Lower lobe of right lung (tissue), 2 donors: ENCODE measurements around the gene SEC16B. TPM values are rescaled to one million over a fixed set of nuclear protein-coding genes. Genes with fewer than 3 reads are reported as not detected.

Experiments used
- ATAC-seq, 2 donors: fragments of 200-7000 bp; cut with Tn5 transposase; one replicate each; pipeline ENCODE4 v1.9.1; 2020 to 2022; ENCODE audit warnings: mild to moderate bottlenecking in 2 of 2, moderate library complexity in 2 of 2
- DNase-seq: peaks from one replicate; pipeline ENCODE4 v3.0.0-alpha.2; 2020
- H3K27ac ChIP-seq: fragments of 200-600 bp; one replicate; pipeline ENCODE4 v1.8.0; 2022
- H3K27me3 ChIP-seq: fragments of 200-600 bp; one replicate; pipeline ENCODE4 v1.8.0; 2022; ENCODE audit warnings: low read depth
- H3K36me3 ChIP-seq: fragments of 200-600 bp; one replicate; pipeline ENCODE4 v1.8.0; 2022; ENCODE audit warnings: mild to moderate bottlenecking
- H3K4me1 ChIP-seq: fragments of 200-600 bp; one replicate; pipeline ENCODE4 v1.8.0; 2022
- H3K4me3 ChIP-seq: fragments of 200-600 bp; one replicate; pipeline ENCODE4 v1.8.0; 2022; ENCODE audit warnings: mild to moderate bottlenecking
- H3K9me3 ChIP-seq: fragments of 200-600 bp; one replicate; pipeline ENCODE4 v1.8.0; 2022
- intact Hi-C: fragments of 100-400 bp; cut with DNase I; formaldehyde crosslinking; loops from one replicate; pipeline ENCODE4 v1.11.0; 2022
- total RNA-seq: library from RNA; stranded (reverse); fragmentation: NEBNext Ultra II Directional; extraction: Animal tissue kit (Norgen Biotek cat#: 25700); gene quantifications from one replicate; pipeline ENCODE4 v1.2.1, GENCODE V29; 2021
- TF ChIP-seq, protein P1 (sequence below): fragments of 200-600 bp; IDR thresholded peaks from one replicate; pipeline ENCODE4 v1.8.0; 2022; ENCODE audit warnings: antibody characterized with exemption, mild to moderate bottlenecking
- donor health status: DM: no; HTN: yes; CAD: no; lungs with severe emphysema.

SEC16B gene
- total RNA-seq, 1 donor from 2014 or later = 1.9 TPM

DNA sequence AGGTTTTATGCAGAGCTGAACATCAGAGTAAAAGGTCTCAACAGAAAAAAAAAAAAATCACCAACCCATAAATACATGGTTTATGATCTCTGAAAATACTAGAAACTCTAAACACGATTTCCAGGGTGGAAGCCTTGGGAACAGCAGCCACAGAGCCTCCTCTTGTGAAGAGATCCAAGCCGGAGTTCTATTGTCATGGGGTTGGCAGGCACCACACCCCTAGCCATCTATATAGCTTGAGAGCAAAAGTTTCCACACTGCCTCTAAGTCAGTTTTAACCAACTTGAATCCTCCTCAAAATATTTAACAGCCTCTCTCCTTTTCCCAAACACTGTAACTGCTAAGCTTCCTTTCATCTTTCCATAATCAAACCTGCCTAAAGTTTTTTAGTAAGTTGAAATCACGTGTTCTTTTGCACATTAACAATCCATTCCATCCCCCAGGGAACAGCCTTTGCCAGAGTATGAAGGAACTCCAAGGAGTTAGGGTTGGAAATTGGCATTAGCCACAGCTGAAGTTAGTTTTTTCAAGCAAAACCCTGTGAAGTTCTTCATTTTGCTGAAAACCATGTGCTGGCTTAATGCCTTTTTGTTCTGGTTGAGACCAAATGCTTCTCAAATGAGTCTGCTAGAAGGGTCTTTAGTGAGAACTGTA, 13.8 kb upstream of the SEC16B start:
- intact Hi-C loops = no loop called here
- TF ChIP-seq, protein P1, sequence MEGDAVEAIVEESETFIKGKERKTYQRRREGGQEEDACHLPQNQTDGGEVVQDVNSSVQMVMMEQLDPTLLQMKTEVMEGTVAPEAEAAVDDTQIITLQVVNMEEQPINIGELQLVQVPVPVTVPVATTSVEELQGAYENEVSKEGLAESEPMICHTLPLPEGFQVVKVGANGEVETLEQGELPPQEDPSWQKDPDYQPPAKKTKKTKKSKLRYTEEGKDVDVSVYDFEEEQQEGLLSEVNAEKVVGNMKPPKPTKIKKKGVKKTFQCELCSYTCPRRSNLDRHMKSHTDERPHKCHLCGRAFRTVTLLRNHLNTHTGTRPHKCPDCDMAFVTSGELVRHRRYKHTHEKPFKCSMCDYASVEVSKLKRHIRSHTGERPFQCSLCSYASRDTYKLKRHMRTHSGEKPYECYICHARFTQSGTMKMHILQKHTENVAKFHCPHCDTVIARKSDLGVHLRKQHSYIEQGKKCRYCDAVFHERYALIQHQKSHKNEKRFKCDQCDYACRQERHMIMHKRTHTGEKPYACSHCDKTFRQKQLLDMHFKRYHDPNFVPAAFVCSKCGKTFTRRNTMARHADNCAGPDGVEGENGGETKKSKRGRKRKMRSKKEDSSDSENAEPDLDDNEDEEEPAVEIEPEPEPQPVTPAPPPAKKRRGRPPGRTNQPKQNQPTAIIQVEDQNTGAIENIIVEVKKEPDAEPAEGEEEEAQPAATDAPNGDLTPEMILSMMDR = no peak
- Histone ChIP-seq H3K4me3 (no peak overlapping the region), H3K27ac (peak overlapping the region; percentile 5), H3K27me3 (no peaks in the 10 kb centered on the region), H3K36me3 (no peaks in the 10 kb centered on the region), H3K4me1 (no peaks in the 10 kb centered on the region), H3K9me3 (no peaks in the 10 kb centered on the region)
- no peak for ATAC-seq
- DNase-seq = no peak

DNA sequence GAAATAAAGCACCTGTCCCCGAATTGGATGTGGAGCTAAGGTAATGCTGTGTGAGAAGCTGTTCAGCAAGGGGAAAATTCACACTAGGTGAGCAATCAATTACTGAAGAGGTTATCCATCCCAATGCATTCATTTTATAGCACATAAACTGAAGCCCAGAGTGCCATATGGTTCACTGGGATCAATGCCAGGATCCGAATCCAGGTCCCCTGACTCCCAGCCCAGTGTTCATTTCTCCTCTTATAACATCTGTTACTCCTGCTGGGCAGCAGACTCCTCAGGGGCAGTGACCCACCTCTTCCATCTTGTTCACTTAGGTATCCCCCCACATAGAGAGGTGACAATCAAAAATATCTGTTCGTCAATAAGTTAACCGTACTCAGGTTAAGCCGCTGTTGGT, 13.2 kb upstream of the SEC16B start:
- no peak for DNase-seq

DNA sequence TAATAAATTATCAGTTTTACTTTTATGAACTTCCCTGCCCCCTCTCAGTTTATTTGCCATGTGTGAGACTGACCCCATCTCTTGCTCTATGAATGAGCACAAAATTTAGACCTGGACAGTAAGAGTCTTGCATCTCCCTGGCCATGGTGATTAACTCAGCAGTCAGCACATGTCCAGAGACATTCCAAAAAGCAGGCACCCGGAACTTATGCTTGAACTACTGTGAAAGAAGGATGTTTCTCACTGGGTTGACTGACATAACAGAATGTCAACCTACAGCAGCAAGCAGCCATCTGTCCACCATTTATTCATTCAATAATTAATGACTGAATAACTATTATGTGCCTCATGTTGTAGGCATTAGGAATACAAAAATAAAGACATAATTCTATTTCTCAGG, 11.3 kb upstream of the SEC16B start:
- Histone ChIP-seq H3K9me3 (no peaks in the 10 kb centered on the region), H3K4me1 (no peaks in the 10 kb centered on the region), H3K36me3 (no peaks in the 10 kb centered on the region), H3K27me3 (no peaks in the 10 kb centered on the region), H3K4me3 (no peak overlapping the region), H3K27ac (no peak overlapping the region)
- intact Hi-C loops = no loop called here
- DNase-seq (no peak), ATAC-seq (no peak)
- TF ChIP-seq, protein P1 = no peak

More for the DNA sequence above, 13.2 kb upstream of the SEC16B start:
- Histone ChIP-seq H3K27ac (peak overlapping the region; percentile 5), H3K27me3 (no peaks in the 10 kb centered on the region), H3K9me3 (no peaks in the 10 kb centered on the region), H3K4me3 (no peak overlapping the region), H3K4me1 (no peaks in the 10 kb centered on the region), H3K36me3 (no peaks in the 10 kb centered on the region)
- no peak for ATAC-seq
- intact Hi-C loops = no loop called here
- TF ChIP-seq, protein P1 = no peak

DNA sequence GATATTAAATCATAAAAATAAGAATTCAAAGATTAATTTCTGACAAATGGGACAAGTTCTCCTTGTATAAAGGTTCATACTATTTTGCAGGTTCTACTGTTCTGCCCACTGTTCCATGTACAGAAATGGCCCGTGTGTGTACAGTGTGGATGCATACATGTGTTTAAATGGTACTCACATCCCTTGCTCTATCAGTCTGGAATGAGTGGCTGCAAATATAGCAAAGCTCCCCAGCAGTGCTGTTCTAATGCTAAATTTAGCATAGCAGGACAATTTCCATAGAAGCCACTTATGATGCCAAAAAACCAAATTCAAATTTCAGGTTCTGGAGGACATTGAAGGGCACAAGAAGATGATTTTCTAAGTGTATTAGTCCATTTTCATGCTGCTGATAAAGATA, 9.4 kb upstream of the SEC16B start:
- Histone ChIP-seq H3K9me3 (no peaks in the 10 kb centered on the region), H3K4me3 (no peak overlapping the region), H3K27me3 (no peaks in the 10 kb centered on the region), H3K36me3 (no peaks in the 10 kb centered on the region), H3K27ac (no peak overlapping the region), H3K4me1 (no peaks in the 10 kb centered on the region)
- no peak for ATAC-seq
- intact Hi-C loops = no loop called here
- DNase-seq = no peak
- TF ChIP-seq, protein P1 = no peak

DNA sequence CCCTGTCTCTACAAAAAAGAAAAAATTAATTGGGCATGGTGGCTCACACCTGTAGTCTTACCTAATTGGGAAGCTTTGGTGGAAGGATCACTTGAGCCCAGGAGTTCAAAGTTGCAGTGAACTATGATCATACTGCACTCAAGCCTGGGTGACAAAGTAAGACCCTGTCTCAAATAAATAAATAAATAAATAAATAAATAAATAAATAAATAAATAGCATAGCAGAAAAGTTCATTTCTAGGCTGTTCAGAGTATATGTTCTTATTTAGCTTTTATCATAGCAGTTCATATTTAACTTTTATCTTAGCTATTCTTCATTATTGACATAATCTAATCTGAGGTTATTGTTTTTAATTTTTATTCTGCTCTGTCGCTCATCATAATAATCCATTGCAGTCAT, 8.7 kb upstream of the SEC16B start:
- intact Hi-C loops = no loop called here
- no peaks in the 10 kb centered on the region for H3K9me3 ChIP-seq
- TF ChIP-seq, protein P1 = no peak
- no peaks in the 10 kb centered on the region for H3K36me3 ChIP-seq
- no peaks in the 10 kb centered on the region for H3K27me3 ChIP-seq
- H3K27ac ChIP-seq = no peak overlapping the region
- no peak overlapping the region for H3K4me3 ChIP-seq
- H3K4me1 ChIP-seq = no peaks in the 10 kb centered on the region
- no peak for DNase-seq
- no peak for ATAC-seq
